Left lung (tissue), 10 donors: ENCODE results near the gene CCDC50. TPM values are rescaled to one million over a fixed set of nuclear protein-coding genes. Genes with fewer than 3 reads are reported as not detected.

Experiments used
- ATAC-seq: fragments of 200-7000 bp; cut with Tn5 transposase; one replicate; pipeline ENCODE4 v1.9.1; 2020; ENCODE audit warnings: moderate library complexity
- DNase-seq, 4 donors: peaks; one replicate each; pipeline ENCODE4 v3.0.0-alpha.2; 2013 to 2020
- H3K27ac ChIP-seq, 2 donors: fragments of 200-600 bp; sonication (generic) in 1 of 2; one replicate each; pipeline versions ENCODE4 v1.5.0 to v1.8.0; 2020 to 2021
- H3K27me3 ChIP-seq, 2 donors: fragments of 200-600 bp; sonication (generic) in 1 of 2; one replicate each; pipeline versions ENCODE4 v1.5.0 to v1.8.0; 2020 to 2021
- H3K36me3 ChIP-seq, 2 donors: fragments of 200-600 bp; sonication (generic) in 1 of 2; one replicate each; pipeline versions ENCODE4 v1.5.0 to v1.8.0; 2020 to 2021
- H3K4me1 ChIP-seq, 2 donors: fragments of 200-600 bp; one replicate each; pipeline ENCODE4 v1.8.0; 2021
- H3K4me3 ChIP-seq, 2 donors: fragments of 200-600 bp; sonication (generic) in 1 of 2; one replicate each; pipeline versions ENCODE4 v1.5.0 to v1.8.0; 2020 to 2021; ENCODE audit warnings: mild to moderate bottlenecking in 1 of 2
- H3K9me3 ChIP-seq, 2 donors: fragments of 200-600 bp; sonication (generic) in 1 of 2; one replicate each; pipeline versions ENCODE4 v1.5.0 to v1.8.0; 2020 to 2021
- CTCF ChIP-seq, 2 donors: fragments of 200-600 bp; sonication (generic) in 1 of 2; IDR thresholded peaks; one replicate each; pipeline versions ENCODE4 v1.5.0 to v1.8.0; 2021; ENCODE audit warnings: antibody characterized with exemption in 2 of 2
- intact Hi-C, 2 donors: fragments of 100-400 bp; cut with DNase I; formaldehyde crosslinking; loops; one replicate each; pipeline versions ENCODE4 v1.11.2 to v1.14.2; 2022
- polyA plus RNA-seq, 6 donors: library from polyadenylated mRNA; unstranded; fragments of 120-200 nt; gene quantifications; one replicate each; pipeline ENCODE4 v1.2.1, GENCODE V29; 2013; ENCODE audit not compliant: insufficient read length in 6 of 6
- total RNA-seq, 2 donors: library from RNA; stranded (reverse); fragmentation: NEBNext Ultra II Directional; extraction: Animal tissue kit (Norgen Biotek cat#: 25700); gene quantifications; one replicate each; pipeline ENCODE4 v1.2.1, GENCODE V29; 2021
- donor health status: DM: no; HTN: yes; CAD: no.
- donor health status: DM: no; HTN: no; CAD: no.

CCDC50 gene
- total and polyA plus RNA-seq, 8 donors: 49.7 to 85.1 (median 68.2) TPM

- H3K36me3 ChIP-seq: no peaks in the 10 kb centered on the region
- intact Hi-C loops: no loop called here
- H3K4me1 ChIP-seq: peaks cover 0 to 10% of the 10 kb centered on the region in 2 donors
- H3K9me3 ChIP-seq: no peaks in the 10 kb centered on the region
- no peak overlapping the region for H3K4me3 ChIP-seq
- DNase-seq (no peak), ATAC-seq (no peak)
- H3K27ac ChIP-seq: no peak overlapping the region
- H3K27me3 ChIP-seq: peaks cover 0 to 13% of the 10 kb centered on the region in 2 donors
- no peak for TF ChIP-seq CTCF (IDR thresholded peaks at IDR 0.05)
Observed at GRCh38 chr3:191324936-191325335, 4.3 kb upstream of the CCDC50 start.

GRCh38 chr3:191327526-191327925, 1.7 kb upstream of the CCDC50 start:
- peaks cover 0 to 15% of the 10 kb centered on the region in 2 donors for H3K27me3 ChIP-seq
- H3K4me1 ChIP-seq: peaks cover 0 to 28% of the 10 kb centered on the region in 2 donors
- TF ChIP-seq CTCF (IDR thresholded peaks at IDR 0.05): no peak
- H3K9me3 ChIP-seq: no peaks in the 10 kb centered on the region
- DNase-seq (no peak), ATAC-seq (no peak)
- no peaks in the 10 kb centered on the region for H3K36me3 ChIP-seq
- H3K27ac ChIP-seq: no peak overlapping the region
- intact Hi-C loops: no loop called here
- H3K4me3 ChIP-seq: no peak overlapping the region

GRCh38 chr3:191328383-191328961, 722 bp upstream of the CCDC50 start:
- ATAC-seq (peak; percentile 8), DNase-seq (no peak)
- no peaks in the 10 kb centered on the region for H3K9me3 ChIP-seq
- H3K4me3 ChIP-seq: peak overlapping the region; percentile 71
- TF ChIP-seq CTCF (IDR thresholded peaks at IDR 0.05): no peak
- H3K27ac ChIP-seq: peak overlapping the region; percentile 89 to 93
- intact Hi-C loops: no loop called here
- peaks cover 0 to 15% of the 10 kb centered on the region in 2 donors for H3K27me3 ChIP-seq
- no peaks in the 10 kb centered on the region for H3K36me3 ChIP-seq
- peaks cover 6 to 37% of the 10 kb centered on the region in 2 donors for H3K4me1 ChIP-seq

- Histone ChIP-seq H3K27me3 (peaks cover 0 to 15% of the 10 kb centered on the region in 2 donors), H3K9me3 (no peaks in the 10 kb centered on the region), H3K4me1 (peaks cover 6 to 52% of the 10 kb centered on the region in 2 donors), H3K36me3 (no peaks in the 10 kb centered on the region), H3K27ac (peak within 1 kb of the TSS; percentile 89 to 93), H3K4me3 (peak within 1 kb of the TSS; percentile 71)
- ATAC-seq: peak; percentile 68
- peak; percentile 46 to 86 (median 58) for DNase-seq
- no peak for TF ChIP-seq CTCF (IDR thresholded peaks at IDR 0.05)
- intact Hi-C loops: no loop called here
Observed at GRCh38 chr3:191329654-191330529, 698 bp downstream of the CCDC50 start, which contains the start of gene UTS2B. UTS2B (minus strand) TSS chr3:191330526; CDS start chr3:191282189, 48,337 bp downstream.

- TF ChIP-seq CTCF (IDR thresholded peaks at IDR 0.05): no peak
- Histone ChIP-seq H3K4me3 (peak overlapping the region; percentile 71), H3K36me3 (no peaks in the 10 kb centered on the region), H3K27me3 (peaks cover 0 to 15% of the 10 kb centered on the region in 2 donors), H3K4me1 (peaks cover 6 to 56% of the 10 kb centered on the region in 2 donors), H3K9me3 (no peaks in the 10 kb centered on the region), H3K27ac (peak overlapping the region; percentile 89 to 93)
- DNase-seq (peak in 2 of 4 donors; percentile 46 to 64), ATAC-seq (no peak)
- intact Hi-C loops: no loop called here
Observed at GRCh38 chr3:191330530-191331048, 1.4 kb downstream of the CCDC50 start.
